ENCODE results near the gene GGTA1.

- TF ChIP-seq CTCF (optimal IDR thresholded peaks at IDR 0.05 in 1 of 3, IDR thresholded peaks at IDR 0.05 in 1 of 3, conservative IDR thresholded peaks at IDR 0.05 in 1 of 3; ENCODE audit: extremely low read depth in 1 of 3, insufficient read depth in 2 of 3, low read length in 3 of 3) (no peak), EZH2 (IDR thresholded peaks at IDR 0.05; ENCODE audit: low read length) (no peak)
These were observed 87.7 kb downstream of the GGTA1 start for GRCh38 chr9:121411993-121412392.
